Keratinocyte (primary cell): ENCODE results near the gene AGAP5.

Experiments
- EZH2 ChIP-seq: IDR thresholded peaks from one replicate; pipeline ENCODE4 v1.6.1; 2012; ENCODE audit warnings: inconsistent platforms, mild to moderate bottlenecking, low read length, moderate library complexity
- TF ChIP-seq, protein P1 (sequence below), 3 experiments: IDR thresholded peaks in 1 of 3; conservative IDR thresholded peaks in 1 of 3; optimal IDR thresholded peaks in 1 of 3; 2 replicates in 2 of 3; 3 replicates in 1 of 3; pipeline versions ENCODE3 to v1.5.1; 2011; ENCODE audit warnings: low read length in 3 of 3, mild to moderate bottlenecking in 3 of 3, moderate library complexity in 2 of 3, control low read depth in 1 of 3, inconsistent platforms in 1 of 3; ENCODE audit not compliant: insufficient read depth in 2 of 3; ENCODE audit errors: extremely low read depth in 1 of 3

GRCh38 chr10:73742454-73742734 is 44.5 kb upstream of the AGAP5 start:
- TF ChIP-seq EZH2 = no peak
- TF ChIP-seq, protein P1, sequence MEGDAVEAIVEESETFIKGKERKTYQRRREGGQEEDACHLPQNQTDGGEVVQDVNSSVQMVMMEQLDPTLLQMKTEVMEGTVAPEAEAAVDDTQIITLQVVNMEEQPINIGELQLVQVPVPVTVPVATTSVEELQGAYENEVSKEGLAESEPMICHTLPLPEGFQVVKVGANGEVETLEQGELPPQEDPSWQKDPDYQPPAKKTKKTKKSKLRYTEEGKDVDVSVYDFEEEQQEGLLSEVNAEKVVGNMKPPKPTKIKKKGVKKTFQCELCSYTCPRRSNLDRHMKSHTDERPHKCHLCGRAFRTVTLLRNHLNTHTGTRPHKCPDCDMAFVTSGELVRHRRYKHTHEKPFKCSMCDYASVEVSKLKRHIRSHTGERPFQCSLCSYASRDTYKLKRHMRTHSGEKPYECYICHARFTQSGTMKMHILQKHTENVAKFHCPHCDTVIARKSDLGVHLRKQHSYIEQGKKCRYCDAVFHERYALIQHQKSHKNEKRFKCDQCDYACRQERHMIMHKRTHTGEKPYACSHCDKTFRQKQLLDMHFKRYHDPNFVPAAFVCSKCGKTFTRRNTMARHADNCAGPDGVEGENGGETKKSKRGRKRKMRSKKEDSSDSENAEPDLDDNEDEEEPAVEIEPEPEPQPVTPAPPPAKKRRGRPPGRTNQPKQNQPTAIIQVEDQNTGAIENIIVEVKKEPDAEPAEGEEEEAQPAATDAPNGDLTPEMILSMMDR (optimal IDR thresholded peaks at IDR 0.05 in 1 of 3, IDR thresholded peaks at IDR 0.05 in 1 of 3, conservative IDR thresholded peaks at IDR 0.05 in 1 of 3; ENCODE audit: extremely low read depth in 1 of 3, insufficient read depth in 2 of 3, low read length in 3 of 3) = no peak
